Fibroblast of peridontal ligament (primary cell): ENCODE data around the gene CEP131.

Experiments used
- DNase-seq: peaks from one replicate; pipeline ENCODE4 v3.0.0-alpha.2; 2010; ENCODE audit errors: extremely low read depth

CEP131 gene

GRCh38 chr17:81187586-81188490 is 34.9 kb downstream of the CEP131 start:
- DNase-seq = no peak

- no peak for DNase-seq
Observed at GRCh38 chr17:81187120-81187519, 35.6 kb downstream of the CEP131 start.

- no peak for DNase-seq
Observed at GRCh38 chr17:81186203-81186602, 36.6 kb downstream of the CEP131 start.

- no peak for DNase-seq
Observed at GRCh38 chr17:81184555-81184954, 38.2 kb downstream of the CEP131 start.

- DNase-seq = no peak
Observed at GRCh38 chr17:81183807-81184206, 39.0 kb downstream of the CEP131 start.

- DNase-seq = no peak
Observed at GRCh38 chr17:81183316-81183715, 39.4 kb downstream of the CEP131 start.

- no peak for DNase-seq
Observed at GRCh38 chr17:81182596-81182995, 40.2 kb downstream of the CEP131 start.

GRCh38 chr17:81181811-81182185 is 41.0 kb downstream of the CEP131 start:
- no peak for DNase-seq

GRCh38 chr17:81180836-81181810 is 41.6 kb downstream of the CEP131 start:
- no peak for DNase-seq

GRCh38 chr17:81179861-81180260 is 42.9 kb downstream of the CEP131 start:
- DNase-seq = no peak

- DNase-seq = no peak
Observed at GRCh38 chr17:81179220-81179619, 43.5 kb downstream of the CEP131 start.

- DNase-seq = no peak
Observed at GRCh38 chr17:81178136-81179091, 44.4 kb downstream of the CEP131 start.

GRCh38 chr17:81176666-81177065 is 46.1 kb downstream of the CEP131 start:
- peak; percentile 13 for DNase-seq

- peak; percentile 95 for DNase-seq
Observed at GRCh38 chr17:81173762-81174155, 49.0 kb downstream of the CEP131 start.

- no peak for DNase-seq
Observed at GRCh38 chr17:81173052-81173761, 49.6 kb downstream of the CEP131 start.

GRCh38 chr17:81171941-81172340 is 50.8 kb downstream of the CEP131 start:
- peak; percentile 6 for DNase-seq

GRCh38 chr17:81170727-81171494 is 51.9 kb downstream of the CEP131 start:
- DNase-seq = no peak

GRCh38 chr17:81169870-81170309 is 52.9 kb downstream of the CEP131 start:
- no peak for DNase-seq

- DNase-seq = no peak
Observed at GRCh38 chr17:81167638-81168037, 55.1 kb downstream of the CEP131 start.

- DNase-seq = no peak
Observed at GRCh38 chr17:81167194-81167524, 55.6 kb downstream of the CEP131 start.
